Stimulated activated CD4-positive, alpha-beta T cell treated with anti-CD3 and anti-CD28 coated beads, Interleukin-12 subunit alpha, Interleukin-12 subunit beta, amount 100 ng/mL, for 48 hours (primary cell): ENCODE results near the gene L3MBTL4.

ENCODE experiments used
- DNase-seq, 3 donors: peaks; one replicate each; pipeline ENCODE4 v3.0.0-alpha.2; 2020; ENCODE audit warnings: low read depth in 2 of 3, low spot score in 1 of 3

L3MBTL4 gene

DNA sequence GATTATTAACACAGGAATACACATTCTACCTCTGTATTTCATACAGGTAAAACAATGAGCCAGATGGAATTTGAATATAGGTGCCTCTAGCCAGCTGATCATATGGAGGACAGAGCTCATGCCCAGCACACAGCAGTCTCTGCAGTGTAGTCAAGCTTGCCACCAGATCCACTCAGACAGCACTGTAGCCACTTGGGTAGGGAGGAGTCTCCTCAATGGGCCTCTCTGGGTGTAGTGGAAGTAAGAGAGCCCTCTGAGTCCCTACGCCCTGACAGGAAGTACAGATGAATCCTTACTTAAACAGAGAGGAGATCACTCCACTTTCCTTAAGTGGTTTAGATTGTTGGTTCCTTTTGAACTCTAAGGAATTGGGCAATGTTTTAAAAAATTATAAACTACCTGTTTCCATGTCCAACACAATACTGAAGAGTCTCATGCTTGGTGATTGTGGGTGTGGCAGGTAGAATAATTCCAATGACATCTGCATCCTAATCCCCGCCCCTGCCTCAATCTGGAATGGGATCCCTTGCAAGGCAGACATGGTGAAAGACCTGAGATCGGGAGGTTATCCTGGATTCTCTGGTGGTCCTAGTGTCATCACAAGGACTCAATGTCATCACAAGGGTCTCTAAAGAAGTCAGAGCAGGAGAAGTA is 496.4 kb downstream of the L3MBTL4 start:
- DNase-seq, result no peak

DNA sequence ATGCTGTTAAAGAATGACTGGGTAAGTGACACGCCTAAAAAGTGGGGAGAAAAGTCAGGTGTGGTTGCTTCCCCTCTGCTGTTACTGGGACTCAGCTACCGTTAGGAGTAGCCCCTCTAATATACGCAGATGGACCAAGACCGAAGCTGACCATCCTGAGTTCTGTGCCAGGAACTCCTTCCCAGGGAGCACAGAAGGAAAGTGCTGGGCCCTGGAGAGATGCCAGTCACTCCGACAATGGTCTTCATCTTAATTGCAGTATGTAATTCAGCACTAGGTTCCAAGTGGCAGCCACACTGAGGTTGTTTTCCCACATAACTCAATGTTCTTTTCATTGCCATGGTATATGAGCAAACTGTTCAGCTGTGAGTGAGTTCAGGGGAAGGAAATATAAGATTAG is 499.8 kb downstream of the L3MBTL4 start:
- DNase-seq, result no peak

DNA sequence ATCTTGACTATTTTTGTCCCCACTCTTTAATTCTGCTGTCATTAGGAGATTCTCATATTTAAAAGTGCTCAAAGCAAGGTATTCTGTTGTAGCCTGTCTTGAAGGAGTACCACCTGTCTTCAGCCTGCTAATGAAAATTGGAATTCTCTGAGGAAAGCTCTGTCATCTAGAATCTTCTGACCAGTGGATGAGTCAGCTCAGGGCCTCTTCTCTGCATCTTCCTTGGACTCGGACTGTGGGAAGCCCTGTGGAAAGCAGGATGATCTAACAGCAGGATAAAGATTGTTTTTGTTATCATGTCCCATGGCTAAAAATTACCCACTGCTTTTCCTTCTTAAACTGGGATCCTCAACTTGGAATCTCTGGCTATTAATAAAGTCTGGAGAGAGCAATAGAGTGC is 500.7 kb downstream of the L3MBTL4 start:
- no peak for DNase-seq

DNA sequence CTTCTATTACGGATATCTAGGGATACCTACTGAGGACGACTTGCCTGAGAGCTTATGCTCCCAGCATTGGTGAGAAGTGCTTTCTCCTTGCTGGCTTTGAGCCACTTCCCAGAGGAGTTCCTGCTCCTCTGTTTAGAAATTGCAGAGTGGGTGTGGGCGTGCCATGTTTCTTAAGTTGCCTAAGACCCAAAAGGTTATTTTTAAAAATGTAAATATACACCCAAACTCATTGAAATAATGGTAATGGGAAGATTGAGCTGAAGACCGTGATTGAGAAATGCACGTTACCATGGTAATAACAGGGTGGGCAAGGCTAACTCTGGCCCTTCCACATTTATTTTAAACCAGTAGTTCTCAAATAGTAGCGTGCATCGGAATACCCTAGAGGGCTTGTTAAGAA is 502.1 kb downstream of the L3MBTL4 start:
- DNase-seq, result no peak

DNA sequence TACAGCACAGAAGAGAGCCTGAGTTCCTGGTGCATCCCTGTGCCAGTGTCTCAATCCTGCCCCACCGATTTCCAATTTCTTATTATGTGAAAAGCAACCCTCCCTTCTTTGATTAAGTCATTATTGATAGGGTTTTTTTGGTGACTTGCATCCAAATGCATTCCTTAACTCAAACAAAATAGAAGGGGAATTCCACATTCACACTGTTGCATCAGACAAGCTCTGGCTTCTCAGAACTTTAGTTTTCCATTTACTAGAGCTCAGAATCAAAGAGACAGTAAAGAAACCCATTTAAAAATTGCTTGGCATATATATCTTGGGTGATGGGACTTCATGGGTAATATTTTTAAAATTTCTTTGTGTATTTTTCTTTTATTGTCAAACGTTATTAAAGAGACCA is 505.6 kb downstream of the L3MBTL4 start:
- DNase-seq, result no peak
